Activated CD4-positive, alpha-beta memory T cell treated with anti-CD3 and anti-CD28 coated beads for 36 hours (primary cell): ENCODE measurements around the gene GALNT2. TPM values are rescaled to one million over a fixed set of nuclear protein-coding genes. Genes with fewer than 3 reads are reported as not detected.

Experiments used
- CTCF ChIA-PET: fragments of 350-600 bp; sonication (Branson Sonifier 250); formaldehyde crosslinking; loops from one replicate; lab custom pipeline; 2021; ENCODE audit warnings: antibody characterized with exemption, inconsistent platforms; lab: Charles Lee
- POLR2A ChIA-PET: fragments of 350-600 bp; sonication (Branson Sonifier 250); formaldehyde crosslinking; loops from one replicate; lab custom pipeline; 2021; ENCODE audit warnings: antibody characterized with exemption; lab: Charles Lee
- DNase-seq: peaks from one replicate; pipeline ENCODE4 v3.0.0-alpha.2; 2020
- H3K27ac Mint-ChIP-seq: one replicate; pipeline ENCODE4 v1.8.0; 2021; ENCODE audit warnings: mixed read lengths
- H3K27me3 Mint-ChIP-seq: one replicate; pipeline ENCODE4 v1.8.0; 2021; ENCODE audit warnings: mixed read lengths
- H3K36me3 Mint-ChIP-seq: one replicate; pipeline ENCODE4 v1.8.0; 2021; ENCODE audit warnings: mixed read lengths
- H3K4me1 Mint-ChIP-seq: one replicate; pipeline ENCODE4 v1.8.0; 2021; ENCODE audit warnings: low read depth, mixed read lengths
- H3K4me3 Mint-ChIP-seq: one replicate; pipeline ENCODE4 v1.8.0; 2021; ENCODE audit warnings: mild to moderate bottlenecking, mixed read lengths
- H3K9me3 Mint-ChIP-seq: one replicate; pipeline ENCODE4 v1.8.0; 2021; ENCODE audit warnings: mixed read lengths
- intact Hi-C: fragments of 100-400 bp; cut with micrococcal nuclease; formaldehyde crosslinking; loops from one replicate; pipeline ENCODE4 v1.15.1; 2023
- total RNA-seq, 2 experiments: library from RNA; stranded (reverse); gene quantifications; one replicate each; pipeline ENCODE4 v1.2.3, GENCODE V29; 2021

GALNT2 gene
- total RNA-seq, 2 experiments from 2014 or later, result 49.5 to 51.0 TPM

DNA sequence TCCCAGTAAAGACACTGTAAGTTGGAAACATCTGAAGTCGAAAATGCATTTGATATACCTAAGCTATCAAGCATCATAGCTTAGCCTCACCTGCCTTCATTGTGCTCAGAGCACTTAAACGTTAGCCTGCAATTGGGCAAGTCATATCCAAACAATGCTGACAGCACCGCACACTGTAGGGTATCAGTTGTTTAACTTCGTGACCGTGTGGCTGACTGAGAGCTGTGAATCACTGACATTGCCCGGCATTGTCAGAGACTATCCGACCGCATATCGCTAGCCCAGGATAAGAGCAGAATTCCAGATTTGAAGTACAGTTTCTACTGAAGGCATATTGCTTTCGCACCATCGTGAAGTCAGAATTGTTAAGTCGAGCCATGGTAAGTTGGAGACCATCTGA is 41.5 kb downstream of the GALNT2 start:
- POLR2A ChIA-PET, result interaction anchor here (1.1 to 2.9 kb wide), 2 partner anchors 15 to 25 kb away, joined by 3 to 20 read pairs; no protein-coding TSS in a partner anchor
- intact Hi-C loops, result loop anchor here (5.0 to 10.0 kb wide), 3 partner anchors 59 to 664 kb away; partner anchors contain the start of gene ABCB10
- H3K27me3 Mint-ChIP-seq, result no peaks in the 10 kb centered on the region
- peaks cover 96% of the 10 kb centered on the region for H3K4me1 Mint-ChIP-seq
- H3K36me3 Mint-ChIP-seq, result peaks cover 13% of the 10 kb centered on the region
- DNase-seq, result peak; percentile 62
- CTCF ChIA-PET, result interaction anchor here (1.0 kb wide), 1 partner anchor 58 kb away, joined by 3 read pairs; no protein-coding TSS in a partner anchor
- H3K27ac Mint-ChIP-seq, result peak overlapping the region; percentile 86
- H3K4me3 Mint-ChIP-seq, result no peak overlapping the region
- no peaks in the 10 kb centered on the region for H3K9me3 Mint-ChIP-seq

DNA sequence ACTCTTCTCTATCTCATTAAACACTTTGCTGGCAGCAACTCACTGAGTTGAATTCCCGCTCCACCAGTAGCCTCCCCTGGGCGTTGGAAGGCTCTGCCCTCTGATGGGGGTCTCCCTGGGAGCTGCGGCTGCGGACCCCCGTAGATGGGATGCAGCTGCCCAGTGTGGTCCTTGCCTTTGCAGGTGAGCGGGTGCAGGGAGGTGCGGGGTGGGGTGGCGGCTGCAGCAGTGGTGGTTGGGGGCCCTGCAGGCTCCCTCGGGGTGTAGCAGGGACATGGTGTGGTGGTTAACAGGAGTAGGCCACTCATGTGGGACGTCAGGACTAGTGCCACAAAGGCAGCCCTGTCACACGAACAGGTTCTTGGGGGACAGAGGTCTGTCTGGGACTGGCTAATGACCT is 42.0 kb downstream of the GALNT2 start:
- intact Hi-C loops, result loop anchor here (5.0 to 10.0 kb wide), 3 partner anchors 58 to 664 kb away; partner anchors contain the start of gene ABCB10
- DNase-seq, result no peak
- POLR2A ChIA-PET, result interaction anchor here (0.9 to 2.9 kb wide), 7 partner anchors 11 to 668 kb away, joined by 3 to 20 read pairs (median 5); partner anchors contain the start of genes ABCB10 and GALNT2
- H3K4me3 Mint-ChIP-seq, result peak overlapping the region; percentile 20
- CTCF ChIA-PET, result interaction anchor here (0.7 to 1.7 kb wide), 9 partner anchors 14 to 451 kb away, joined by 3 to 22 read pairs (median 4); no protein-coding TSS in a partner anchor
- H3K36me3 Mint-ChIP-seq, result peaks cover 18% of the 10 kb centered on the region
- no peaks in the 10 kb centered on the region for H3K9me3 Mint-ChIP-seq
- no peaks in the 10 kb centered on the region for H3K27me3 Mint-ChIP-seq
- peak overlapping the region; percentile 86 for H3K27ac Mint-ChIP-seq
- H3K4me1 Mint-ChIP-seq, result peaks cover 92% of the 10 kb centered on the region

DNA sequence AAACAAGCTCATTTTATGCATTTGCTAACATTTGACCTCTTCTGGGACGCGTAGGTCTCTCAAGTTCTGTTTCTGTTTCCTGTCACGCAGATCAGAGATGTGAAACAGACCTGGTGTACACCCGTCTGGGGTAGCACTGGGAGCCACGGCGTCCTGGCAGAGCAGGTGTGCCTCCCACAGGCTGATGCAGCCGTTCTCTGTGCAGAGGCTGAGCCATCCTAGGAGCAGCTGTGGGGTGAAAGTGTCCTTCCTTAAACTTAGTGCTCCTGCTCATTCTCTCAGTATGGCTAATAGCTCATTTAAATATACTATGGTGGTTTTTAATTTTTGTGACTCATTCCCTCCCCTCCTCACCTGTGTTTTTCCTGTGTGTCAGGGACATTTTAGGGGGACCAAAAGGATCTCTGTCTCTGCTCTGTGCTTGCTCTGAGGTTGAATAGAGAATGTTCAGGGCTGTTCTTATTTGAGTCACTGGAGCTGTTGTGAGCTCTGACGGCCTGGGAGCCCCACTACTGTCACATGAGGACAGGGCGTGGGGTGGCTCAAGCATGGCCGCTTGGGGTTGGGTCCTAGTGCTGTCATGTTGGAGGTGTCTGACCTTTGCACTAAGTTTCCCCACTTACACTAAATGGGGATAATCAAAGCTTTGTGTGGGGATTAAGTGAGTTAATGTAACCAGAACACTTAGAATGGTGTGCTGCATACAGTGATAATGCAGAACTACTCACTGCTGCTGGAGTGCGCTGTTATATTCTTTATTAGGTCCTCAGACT is 43.0 kb downstream of the GALNT2 start:
- H3K4me1 Mint-ChIP-seq, result peaks cover 87% of the 10 kb centered on the region
- H3K27ac Mint-ChIP-seq, result peak overlapping the region; percentile 86
- peak; percentile 92 for DNase-seq
- no peaks in the 10 kb centered on the region for H3K27me3 Mint-ChIP-seq
- intact Hi-C loops, result loop anchor here (1.0 to 10.0 kb wide), 9 partner anchors 13 to 665 kb away; partner anchors contain the start of genes ABCB10 and GALNT2
- ChIA-PET CTCF (interaction anchor here (0.7 to 1.7 kb wide), 16 partner anchors 13 to 452 kb away, joined by 3 to 22 read pairs (median 3); partner anchors contain the start of gene GALNT2), POLR2A (interaction anchor here (0.6 to 2.9 kb wide), 9 partner anchors 10 to 669 kb away, joined by 3 to 20 read pairs (median 3); partner anchors contain the start of genes ABCB10 and GALNT2)
- peak overlapping the region; percentile 20 for H3K4me3 Mint-ChIP-seq
- no peaks in the 10 kb centered on the region for H3K9me3 Mint-ChIP-seq
- peaks cover 24% of the 10 kb centered on the region for H3K36me3 Mint-ChIP-seq

GRCh38 chr1:230110971-230111370 is 43.9 kb downstream of the GALNT2 start:
- H3K4me1 Mint-ChIP-seq, result peaks cover 81% of the 10 kb centered on the region
- no peaks in the 10 kb centered on the region for H3K9me3 Mint-ChIP-seq
- ChIA-PET POLR2A (interaction anchor here (0.6 to 2.9 kb wide), 3 partner anchors 9 to 416 kb away, joined by 3 to 20 read pairs (median 7); no protein-coding TSS in a partner anchor), CTCF (interaction anchor here (0.8 to 1.6 kb wide), 3 partner anchors 10 to 17 kb away, joined by 3 to 22 read pairs (median 5); no protein-coding TSS in a partner anchor)
- no peak overlapping the region for H3K4me3 Mint-ChIP-seq
- H3K27me3 Mint-ChIP-seq, result no peaks in the 10 kb centered on the region
- H3K36me3 Mint-ChIP-seq, result peaks cover 29% of the 10 kb centered on the region
- intact Hi-C loops, result loop anchor here (1.0 kb wide), 6 partner anchors 12 to 447 kb away; partner anchors contain the start of gene GALNT2
- no peak for DNase-seq
- peak overlapping the region; percentile 86 for H3K27ac Mint-ChIP-seq

- H3K4me3 Mint-ChIP-seq, result no peak overlapping the region
- H3K36me3 Mint-ChIP-seq, result peaks cover 28% of the 10 kb centered on the region
- DNase-seq, result no peak
- peaks cover 76% of the 10 kb centered on the region for H3K4me1 Mint-ChIP-seq
- intact Hi-C loops, result no loop called here
- no peaks in the 10 kb centered on the region for H3K9me3 Mint-ChIP-seq
- no peaks in the 10 kb centered on the region for H3K27me3 Mint-ChIP-seq
- CTCF ChIA-PET, result interaction anchor here (0.7 to 1.3 kb wide), 4 partner anchors 8 to 527 kb away, joined by 3 to 5 read pairs (median 4); no protein-coding TSS in a partner anchor
- POLR2A ChIA-PET, result interaction anchor here (0.6 to 1.0 kb wide), 2 partner anchors 11 to 113 kb away, joined by 5 to 6 read pairs; no protein-coding TSS in a partner anchor
- H3K27ac Mint-ChIP-seq, result no peak overlapping the region
Observed at GRCh38 chr1:230112131-230112701, 45.2 kb downstream of the GALNT2 start.

DNA sequence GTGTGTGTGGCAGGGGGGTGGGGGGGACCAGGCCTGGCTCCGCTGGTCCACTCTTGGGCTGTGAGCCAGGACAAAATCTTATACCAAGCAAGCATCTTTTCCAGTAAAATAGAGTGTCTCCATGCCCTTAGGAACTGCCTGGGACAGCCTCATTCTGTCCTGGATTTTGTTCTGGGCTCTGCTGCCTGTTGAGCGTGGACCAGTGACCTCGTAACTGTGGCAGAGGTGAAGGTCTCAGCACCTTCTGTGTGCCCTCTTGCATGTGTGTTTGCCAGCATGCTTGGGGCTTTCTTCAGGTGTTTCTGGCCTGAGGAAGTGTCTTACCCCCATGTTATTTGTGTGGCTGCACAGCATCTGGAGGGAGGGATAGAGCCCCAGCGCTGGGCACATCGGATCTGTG is 45.7 kb downstream of the GALNT2 start:
- intact Hi-C loops, result no loop called here
- H3K36me3 Mint-ChIP-seq, result peaks cover 25% of the 10 kb centered on the region
- no peaks in the 10 kb centered on the region for H3K27me3 Mint-ChIP-seq
- no peaks in the 10 kb centered on the region for H3K9me3 Mint-ChIP-seq
- peaks cover 73% of the 10 kb centered on the region for H3K4me1 Mint-ChIP-seq
- CTCF ChIA-PET, result interaction anchor here (0.7 kb wide), 1 partner anchor 527 kb away, joined by 4 read pairs; no protein-coding TSS in a partner anchor
- no peak overlapping the region for H3K4me3 Mint-ChIP-seq
- no peak overlapping the region for H3K27ac Mint-ChIP-seq
- POLR2A ChIA-PET, result interaction anchor here (0.6 to 1.0 kb wide), 2 partner anchors 8 to 112 kb away, joined by 3 to 5 read pairs; no protein-coding TSS in a partner anchor
- no peak for DNase-seq

- H3K9me3 Mint-ChIP-seq, result no peaks in the 10 kb centered on the region
- POLR2A ChIA-PET, result interaction anchor here (1.0 kb wide), 1 partner anchor 9 kb away, joined by 3 read pairs; no protein-coding TSS in a partner anchor
Observed at GRCh38 chr1:230113235-230113592, 46.2 kb downstream of the GALNT2 start.

DNA sequence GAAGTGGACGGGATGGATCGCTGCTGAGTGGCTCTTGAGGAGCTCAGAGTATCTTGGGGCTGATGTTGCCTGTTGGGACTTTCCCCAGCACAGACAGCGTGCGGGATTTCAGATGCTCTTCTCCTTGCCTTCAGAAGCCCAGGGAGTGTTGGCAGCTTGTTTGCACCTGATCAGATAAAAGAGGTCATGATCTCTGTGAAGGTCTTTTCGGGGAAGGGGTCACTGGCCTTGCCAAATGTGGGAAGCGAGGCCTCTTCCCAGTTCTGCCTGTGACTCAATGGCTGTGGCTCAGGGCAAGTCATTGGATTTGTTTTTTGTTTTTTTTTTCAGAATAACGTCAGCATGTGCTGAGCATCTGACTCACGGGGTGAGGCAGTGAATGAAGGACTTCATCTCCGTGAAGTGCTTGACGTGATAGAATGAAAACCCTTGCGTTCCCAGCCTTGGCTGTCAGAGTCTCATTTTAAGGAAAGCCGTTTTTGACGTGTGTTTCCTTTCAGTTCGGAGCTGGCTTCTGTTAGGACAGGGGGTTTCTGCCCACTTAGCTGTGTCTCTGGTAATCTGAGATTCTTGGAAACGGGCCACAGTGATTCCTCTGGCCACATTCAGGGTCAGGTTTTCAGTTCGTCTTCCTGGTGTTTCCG is 46.7 kb downstream of the GALNT2 start:
- POLR2A ChIA-PET, result interaction anchor here (1.0 kb wide), 1 partner anchor 9 kb away, joined by 3 read pairs; no protein-coding TSS in a partner anchor
- Mint-ChIP-seq H3K27me3 (no peaks in the 10 kb centered on the region), H3K4me3 (no peak overlapping the region), H3K27ac (no peak overlapping the region), H3K9me3 (no peaks in the 10 kb centered on the region), H3K36me3 (peaks cover 29% of the 10 kb centered on the region), H3K4me1 (peaks cover 63% of the 10 kb centered on the region)
- intact Hi-C loops, result no loop called here
- CTCF ChIA-PET, result no interaction called here
- no peak for DNase-seq

More at GRCh38 chr1:230113235-230113592, 46.2 kb downstream of the GALNT2 start:
- intact Hi-C loops, result no loop called here
- Mint-ChIP-seq H3K27ac (no peak overlapping the region), H3K36me3 (peaks cover 28% of the 10 kb centered on the region), H3K4me1 (peaks cover 68% of the 10 kb centered on the region), H3K27me3 (no peaks in the 10 kb centered on the region), H3K4me3 (no peak overlapping the region)
- no peak for DNase-seq
- CTCF ChIA-PET, result no interaction called here

GRCh38 chr1:230114237-230114651 is 47.2 kb downstream of the GALNT2 start:
- intact Hi-C loops, result no loop called here
- no peak overlapping the region for H3K27ac Mint-ChIP-seq
- H3K27me3 Mint-ChIP-seq, result no peaks in the 10 kb centered on the region
- peaks cover 30% of the 10 kb centered on the region for H3K36me3 Mint-ChIP-seq
- CTCF ChIA-PET, result no interaction called here
- no peaks in the 10 kb centered on the region for H3K9me3 Mint-ChIP-seq
- H3K4me3 Mint-ChIP-seq, result no peak overlapping the region
- DNase-seq, result no peak
- POLR2A ChIA-PET, result no interaction called here
- peaks cover 58% of the 10 kb centered on the region for H3K4me1 Mint-ChIP-seq

DNA sequence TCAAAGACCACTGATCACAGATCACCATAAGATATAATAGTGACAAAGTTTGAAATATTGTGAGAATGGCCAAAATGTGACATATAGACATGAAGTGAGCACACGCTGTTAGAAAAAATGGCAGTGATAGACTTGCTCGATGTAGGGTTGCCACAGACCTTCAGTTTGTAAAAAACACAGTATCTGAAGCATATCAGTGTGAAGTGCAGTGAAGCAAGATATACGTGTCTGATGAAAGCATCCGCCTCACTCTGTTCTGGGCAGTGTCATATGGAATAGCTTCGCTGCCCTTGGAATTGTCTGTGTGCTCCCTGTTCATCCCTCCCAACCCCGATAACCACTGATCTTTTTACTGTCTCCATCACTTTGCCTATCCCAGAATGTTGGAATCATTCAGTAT is 50.7 kb downstream of the GALNT2 start:
- intact Hi-C loops, result no loop called here

DNA sequence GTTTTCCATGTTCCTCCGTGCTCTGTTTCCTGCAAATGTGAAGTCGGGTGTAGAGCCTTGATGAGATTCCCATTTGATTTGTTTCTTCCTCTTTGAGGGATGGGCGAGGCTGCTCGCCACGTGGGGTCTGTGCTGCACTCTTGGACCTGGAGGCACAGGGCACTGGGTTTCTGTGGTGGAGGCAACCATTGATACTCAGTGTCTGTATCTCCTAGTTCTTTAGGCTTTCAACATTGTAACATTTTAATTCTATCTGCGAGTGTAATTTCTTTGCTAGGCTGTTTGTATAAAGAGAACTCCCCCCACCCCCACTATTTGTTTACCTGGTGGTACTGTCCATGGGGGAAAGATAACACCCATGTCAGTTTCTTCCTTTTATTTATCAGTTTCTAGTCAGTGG is 52.3 kb downstream of the GALNT2 start:
- DNase-seq, result no peak
- Mint-ChIP-seq H3K27ac (no peak overlapping the region), H3K27me3 (no peaks in the 10 kb centered on the region), H3K4me1 (peaks cover 37% of the 10 kb centered on the region), H3K9me3 (no peaks in the 10 kb centered on the region), H3K4me3 (no peak overlapping the region), H3K36me3 (peaks cover 26% of the 10 kb centered on the region)
- intact Hi-C loops, result no loop called here
- ChIA-PET CTCF (no interaction called here), POLR2A (interaction anchor here (1.8 kb wide), 1 partner anchor 9 kb away, joined by 7 read pairs; no protein-coding TSS in a partner anchor)

More for the DNA sequence above, 50.7 kb downstream of the GALNT2 start:
- Mint-ChIP-seq H3K4me3 (no peak overlapping the region), H3K27ac (no peak overlapping the region), H3K36me3 (peaks cover 35% of the 10 kb centered on the region), H3K9me3 (no peaks in the 10 kb centered on the region), H3K4me1 (peaks cover 31% of the 10 kb centered on the region), H3K27me3 (no peaks in the 10 kb centered on the region)
- POLR2A ChIA-PET, result no interaction called here
- CTCF ChIA-PET, result no interaction called here
- DNase-seq, result no peak
